Left kidney (tissue), 8 donors: ENCODE measurements around the gene ZSWIM9. TPM values are rescaled to one million over a fixed set of nuclear protein-coding genes. Genes with fewer than 3 reads are reported as not detected.

ENCODE experiments used
- DNase-seq: peaks from one replicate; pipeline ENCODE4 v3.0.0-alpha.2; 2013
- long read RNA-seq, 8 donors: transcript quantifications; one replicate each; lab custom pipeline, GENCODE V29; 2026
- polyA plus RNA-seq: library from polyadenylated mRNA; unstranded; fragments of 120-200 nt; gene quantifications from one replicate; pipeline ENCODE4 v1.2.1, GENCODE V29; 2013; ENCODE audit not compliant: insufficient read length

Gene ZSWIM9
- polyA plus RNA-seq, result 9.0 TPM
- long read RNA-seq, donor 1, partial matches to known transcripts, result 0 of 1 reads
- long read RNA-seq, donor 1, other reads (novel, unspliced or antisense), result 0 of 1 reads
- long read RNA-seq, donor 2, result 0 reads
- long read RNA-seq, donor 3, partial matches to known transcripts, result 0 of 1 reads
- long read RNA-seq, donor 3, other reads (novel, unspliced or antisense), result 0 of 1 reads
- long read RNA-seq, donor 4, result 0 reads
- long read RNA-seq, donor 5, partial matches to known transcripts, result 9 of 9 reads
- long read RNA-seq, donor 5, other reads (novel, unspliced or antisense), result 0 of 9 reads
- long read RNA-seq, donor 6, partial matches to known transcripts, result 0 of 1 reads
- long read RNA-seq, donor 6, other reads (novel, unspliced or antisense), result 0 of 1 reads
- long read RNA-seq, donor 7, partial matches to known transcripts, result 0 of 1 reads
- long read RNA-seq, donor 7, other reads (novel, unspliced or antisense), result 0 of 1 reads
- long read RNA-seq, donor 8, result 0 reads

DNA sequence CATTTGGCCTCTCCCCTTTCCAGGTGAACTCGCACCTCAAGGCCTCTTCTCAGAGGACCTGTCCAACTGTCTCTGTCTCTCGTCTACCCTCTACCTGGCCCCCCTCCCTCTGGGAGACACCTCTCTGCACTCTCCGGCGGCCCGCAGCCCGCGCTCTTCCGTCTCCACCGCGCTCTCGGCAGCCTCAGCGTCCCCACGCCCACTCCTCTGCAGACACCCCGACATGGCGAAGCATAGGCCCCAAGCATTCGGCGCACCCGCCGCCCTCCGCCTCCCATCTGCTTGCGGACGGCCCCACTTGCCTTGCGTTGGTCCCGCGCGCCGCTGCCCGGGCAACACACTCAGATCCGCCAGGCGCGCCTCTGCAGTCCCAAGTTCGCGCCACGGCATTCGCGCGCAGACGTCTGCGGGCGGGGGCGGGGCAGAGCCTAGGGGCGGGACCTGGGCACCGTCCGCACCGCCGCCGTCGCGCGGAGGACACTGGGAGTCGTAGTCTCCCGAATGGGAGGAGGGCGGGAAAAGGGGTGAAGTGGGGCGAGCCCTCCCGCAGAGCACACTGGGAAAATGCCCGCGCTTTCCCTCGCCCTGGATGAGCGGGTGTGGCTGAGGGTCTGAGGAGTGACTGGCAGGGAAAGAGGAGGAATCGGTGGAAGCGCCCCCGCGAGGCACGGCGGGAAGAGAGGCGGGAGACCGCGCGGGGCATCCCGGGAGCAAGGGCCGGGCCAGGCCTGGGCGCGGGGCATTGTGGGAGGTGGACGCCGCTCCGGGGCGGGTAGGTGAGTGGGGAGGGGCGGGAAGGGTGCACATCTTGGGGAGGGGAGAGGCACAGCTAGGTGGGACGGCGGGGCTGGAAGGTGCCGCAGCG, at the start of gene ZSWIM9, which contains the start of gene LIG1:
Gene ZSWIM9 (plus strand): TSS at position 742 of the 865 bp plus-strand sequence. CDS start 1,123 bp downstream, outside the sequence.
Gene LIG1 (minus strand): TSS at position 406 of the 865 bp plus-strand sequence. CDS start 4,778 bp downstream, outside the sequence.
- DNase-seq, result peak; percentile 94

DNA sequence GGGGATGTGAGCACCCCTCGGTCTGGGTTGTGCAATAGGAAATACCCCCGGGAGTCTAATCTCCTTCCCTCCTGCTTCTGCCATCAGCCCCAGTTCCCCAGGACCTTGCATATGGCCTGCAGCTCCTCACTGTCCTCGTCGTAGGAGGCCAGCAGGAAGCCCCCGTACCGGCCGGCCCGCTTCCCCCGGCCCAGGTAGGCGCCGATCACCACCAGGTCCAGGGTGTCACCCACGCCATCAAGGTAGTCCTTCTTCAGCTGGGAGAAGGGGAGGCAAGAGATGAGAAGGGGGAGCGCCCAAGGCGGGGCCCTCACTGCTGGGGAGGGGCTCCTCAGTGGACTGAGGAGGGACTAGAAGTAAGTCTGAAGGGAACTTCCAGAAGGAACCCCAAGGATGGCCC, 49.4 kb upstream of the ZSWIM9 start:
- DNase-seq, result no peak

DNA sequence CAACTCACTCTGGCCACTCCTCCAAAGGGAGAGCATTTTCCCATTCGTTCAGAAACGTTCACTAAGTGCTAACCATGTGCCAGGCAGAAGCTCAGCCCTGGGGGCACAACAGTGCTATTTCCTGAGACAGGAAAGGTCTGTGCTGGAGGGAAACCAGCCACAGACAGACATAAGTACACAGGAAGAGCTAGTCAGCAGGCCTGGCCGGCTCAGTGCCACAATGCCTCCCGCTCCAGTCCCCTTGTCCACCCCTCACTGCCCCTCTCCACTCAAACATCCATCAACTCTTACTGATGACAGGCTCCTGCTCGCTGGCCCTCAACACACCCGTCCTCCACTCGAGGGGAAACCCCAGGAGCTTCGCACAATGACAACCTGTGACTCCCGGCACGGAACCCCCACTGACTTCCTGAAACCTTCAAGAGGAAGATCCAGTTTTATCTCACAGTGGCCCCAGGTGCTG, 48.5 kb upstream of the ZSWIM9 start:
- no peak for DNase-seq

DNA sequence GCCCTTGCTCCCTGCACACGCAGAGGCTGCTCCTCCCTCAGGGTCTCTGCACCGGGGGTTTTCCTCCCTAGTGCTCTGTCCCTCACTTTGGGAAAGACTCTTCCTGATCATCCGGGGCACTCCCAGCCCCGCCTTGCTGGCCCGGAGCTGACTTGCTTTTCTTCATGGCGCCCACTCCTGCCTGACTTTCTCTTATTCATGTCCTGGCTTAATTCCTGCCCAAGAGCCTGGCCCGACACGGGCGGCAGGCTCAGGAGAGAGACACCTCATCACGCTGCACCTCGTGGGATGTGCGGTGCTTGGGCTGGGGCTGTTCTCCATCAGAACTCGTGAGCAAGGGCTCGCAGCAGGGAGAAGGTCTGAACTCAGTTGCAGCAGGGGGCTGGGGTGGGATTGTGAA, 48.1 kb upstream of the ZSWIM9 start:
- DNase-seq, result no peak

DNA sequence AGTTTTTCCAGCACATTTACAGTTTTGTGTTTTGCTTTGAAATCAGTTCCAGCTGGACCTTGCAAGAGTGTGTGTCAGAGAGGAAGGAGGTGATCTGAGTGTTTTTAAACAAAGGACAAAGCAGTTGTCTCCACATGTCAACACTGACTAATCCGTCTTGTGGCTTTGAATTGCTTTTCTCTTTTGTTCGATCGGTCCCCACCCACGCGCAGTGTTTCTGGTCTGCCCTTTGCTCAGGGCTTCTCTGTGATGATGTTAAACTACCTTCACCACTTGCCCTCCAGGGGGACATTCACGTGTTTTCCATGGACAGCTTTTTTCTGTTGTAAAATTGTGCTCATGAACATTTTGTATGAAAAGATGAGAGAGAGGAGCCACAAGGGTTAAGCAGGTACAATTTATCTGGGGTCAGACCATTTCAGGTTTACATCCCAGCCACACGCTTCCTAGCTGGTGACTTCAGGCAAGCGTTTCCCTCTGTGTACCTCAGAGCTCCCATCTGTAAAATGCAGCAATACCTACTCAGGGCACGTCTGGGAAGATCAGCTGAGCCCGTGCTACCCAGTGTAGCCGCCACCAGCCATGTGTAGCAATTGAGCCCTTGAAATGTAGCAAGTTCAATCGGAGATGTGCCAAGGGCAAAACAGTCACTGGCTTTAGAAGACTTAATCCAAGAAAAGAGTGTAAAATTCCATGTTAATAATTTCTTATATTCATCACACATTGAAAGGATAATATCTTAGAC, 46.4 kb upstream of the ZSWIM9 start:
- no peak for DNase-seq

DNA sequence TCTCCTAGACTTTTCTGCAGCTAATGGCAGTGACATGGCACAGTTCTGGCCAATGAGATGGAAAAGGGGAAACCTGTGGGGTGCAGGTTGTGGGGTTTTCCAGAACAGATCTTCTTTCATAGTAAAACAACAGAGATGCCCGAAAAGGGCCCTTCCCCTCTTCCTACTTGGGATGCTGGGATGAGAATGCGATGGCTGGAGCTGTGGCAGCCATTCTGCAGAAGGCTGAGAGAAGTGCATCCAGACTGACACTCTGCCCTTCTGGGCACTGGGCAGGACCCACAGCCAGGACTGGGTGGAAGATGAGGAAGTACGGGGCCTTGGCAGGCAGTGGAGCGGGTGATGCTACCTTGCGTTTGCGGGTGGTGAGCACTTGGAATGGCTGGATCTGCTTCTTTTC, 42.9 kb upstream of the ZSWIM9 start:
- DNase-seq, result no peak

DNA sequence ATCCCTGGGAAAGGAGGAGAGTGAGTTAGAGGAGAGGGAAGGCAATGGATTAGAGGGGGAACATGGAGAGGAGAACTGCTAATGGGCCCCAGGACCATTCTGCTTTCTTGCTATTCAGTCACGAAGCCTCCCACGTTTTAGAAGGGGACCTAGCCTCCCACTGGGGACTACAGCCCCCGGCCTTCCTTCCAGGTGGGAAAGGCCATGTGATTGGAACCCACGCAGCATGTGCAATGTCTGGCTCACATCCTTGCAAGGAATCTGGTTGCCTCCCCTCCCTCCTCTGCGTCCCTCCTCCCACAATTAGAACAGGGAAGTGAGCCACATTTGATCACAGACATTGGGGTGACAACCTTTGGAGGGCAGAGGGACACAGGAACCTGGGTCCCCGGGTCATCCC, 37.4 kb upstream of the ZSWIM9 start:
- DNase-seq, result no peak

DNA sequence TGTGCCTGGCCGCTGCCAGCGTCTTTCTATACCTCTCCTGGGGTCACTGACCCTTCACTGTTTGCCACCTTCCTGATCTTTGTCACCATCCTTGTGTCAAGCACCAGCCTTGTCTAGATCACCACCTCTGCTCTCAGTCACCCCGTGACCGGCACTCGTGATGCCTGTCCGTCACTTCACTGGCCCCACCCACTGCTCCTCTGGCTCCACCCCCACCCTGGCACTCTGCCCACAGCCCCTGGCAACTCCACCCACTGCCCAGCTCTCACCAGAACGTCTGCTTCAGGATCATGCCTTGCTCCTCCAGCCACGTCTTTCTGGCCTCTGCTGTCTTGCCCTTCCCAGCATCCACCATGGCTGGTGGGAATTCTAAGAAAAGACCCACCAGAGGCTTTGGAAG, 35.1 kb upstream of the ZSWIM9 start:
- DNase-seq, result no peak

DNA sequence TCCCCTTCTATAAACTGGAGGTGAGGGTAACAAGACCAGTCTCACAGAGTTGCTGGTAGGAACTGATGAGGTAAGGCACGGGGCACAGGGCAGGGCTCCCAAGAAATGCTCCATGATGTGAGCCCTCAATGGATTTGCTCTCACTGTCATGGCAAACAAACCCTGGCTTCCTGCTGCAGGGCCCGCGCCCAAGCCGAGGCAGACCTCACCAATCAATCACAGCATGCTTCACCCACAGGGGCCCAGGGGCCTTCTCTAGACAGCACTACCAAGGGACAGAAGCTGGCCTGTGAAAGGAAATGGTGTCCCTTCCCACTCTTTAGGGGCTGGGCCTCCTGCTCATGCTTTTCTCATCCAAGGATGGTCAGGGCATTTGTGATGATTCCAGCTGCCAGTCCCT, 33.9 kb upstream of the ZSWIM9 start:
- no peak for DNase-seq

DNA sequence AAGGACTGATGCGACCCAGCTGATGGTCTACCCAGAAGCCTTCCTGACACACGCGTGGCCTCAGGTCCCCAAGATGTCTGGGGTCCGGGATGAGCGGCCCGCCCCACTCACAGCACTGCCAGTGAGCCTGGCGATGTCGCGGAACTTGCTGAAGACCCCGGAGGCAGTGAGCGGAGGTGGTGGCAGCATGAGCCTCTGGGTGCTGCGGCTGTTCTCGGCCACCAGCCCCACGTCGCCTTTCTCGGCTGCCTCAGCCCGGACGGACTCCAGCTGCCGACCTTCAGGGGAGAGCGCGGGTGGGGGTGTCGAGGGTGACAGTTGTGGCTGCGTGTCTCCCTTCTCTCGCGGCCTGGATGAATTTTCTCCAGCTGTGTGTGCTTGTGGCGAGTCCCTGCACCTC, 33.1 kb upstream of the ZSWIM9 start:
- no peak for DNase-seq

DNA sequence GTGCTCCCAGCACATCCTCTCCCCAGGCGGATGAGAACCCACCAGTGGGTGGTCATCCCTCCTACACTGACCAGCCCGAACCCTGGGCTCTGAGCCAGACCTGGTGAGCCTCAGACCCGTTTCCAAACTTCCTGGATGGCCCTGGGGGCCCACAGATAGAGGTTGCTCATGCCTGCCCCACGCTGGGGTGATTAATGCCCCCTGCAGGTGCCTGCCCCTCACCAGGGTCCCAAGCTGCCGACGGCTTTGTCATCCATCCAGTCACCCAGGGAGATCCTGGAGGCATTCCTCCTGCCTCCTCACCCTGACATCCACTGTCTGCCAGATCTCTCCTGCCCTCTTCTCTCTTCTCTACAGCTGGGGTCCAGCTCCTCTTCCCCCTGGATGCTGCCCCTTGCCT, 31.4 kb upstream of the ZSWIM9 start:
- no peak for DNase-seq

DNA sequence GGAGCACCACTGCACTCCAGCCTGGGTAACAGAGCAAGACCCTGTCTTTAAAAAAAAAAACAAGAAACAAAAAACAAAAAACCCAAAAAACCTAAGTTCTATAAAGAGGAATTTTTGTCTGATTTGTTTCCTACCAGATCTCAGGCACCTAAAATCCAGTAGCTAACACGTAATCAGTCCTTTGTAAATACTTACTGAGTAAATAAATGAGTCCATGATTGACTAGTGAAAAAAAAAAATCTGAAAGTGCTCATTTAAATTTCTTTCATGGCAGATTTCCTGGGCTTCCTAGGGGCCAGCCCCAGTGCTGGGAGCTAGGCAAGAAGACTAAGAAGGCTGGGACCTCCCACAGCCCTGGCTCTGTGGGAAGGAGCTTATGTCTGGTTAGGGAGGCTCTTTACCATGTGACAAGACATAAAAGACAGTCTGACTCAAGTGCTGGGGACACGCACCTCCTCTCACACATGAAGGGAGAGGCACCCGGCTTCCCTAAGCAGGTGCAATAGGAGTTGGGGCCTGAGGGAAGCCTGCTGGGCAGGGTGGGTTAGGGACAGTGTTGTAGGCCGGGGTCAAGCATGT, 22.8 kb upstream of the ZSWIM9 start:
- no peak for DNase-seq

DNA sequence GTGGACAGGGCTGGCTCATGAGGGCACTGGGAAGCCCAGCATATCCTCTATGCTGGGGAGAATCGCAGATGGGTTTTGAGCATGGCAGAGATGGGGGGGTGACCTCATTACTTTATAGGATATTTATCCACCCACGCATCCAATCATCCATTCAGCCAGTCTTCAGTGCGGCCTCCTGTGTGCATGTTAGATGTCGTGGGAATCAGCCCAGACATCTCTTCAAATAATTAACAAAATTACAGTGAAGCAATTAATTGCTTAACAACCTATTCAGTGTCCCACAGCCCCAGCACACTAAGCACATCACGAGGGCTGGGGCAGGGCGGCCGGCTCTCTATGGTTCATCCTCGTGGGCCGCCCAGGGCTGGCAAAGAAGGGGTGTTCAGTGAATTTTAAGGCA, 21.9 kb upstream of the ZSWIM9 start:
- no peak for DNase-seq

DNA sequence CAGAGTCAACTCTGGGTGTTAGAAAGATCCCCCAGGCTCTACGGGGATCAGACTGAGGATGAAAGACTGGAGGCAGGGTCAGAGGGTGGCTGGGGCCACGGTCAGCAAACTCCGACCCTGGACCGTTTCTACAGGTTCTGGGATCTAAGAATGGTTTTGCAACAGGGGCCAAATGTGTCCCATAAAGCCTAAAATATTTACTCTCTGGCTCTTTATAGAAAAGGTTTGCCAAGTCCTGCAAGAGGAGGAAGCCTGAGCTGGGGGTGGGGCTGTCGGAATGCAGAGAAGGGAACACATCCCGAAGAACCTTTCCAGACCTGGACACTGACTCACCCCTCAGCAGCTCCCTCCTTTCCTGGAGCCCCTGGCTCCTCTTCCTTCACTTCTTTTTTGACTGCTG, 21.1 kb upstream of the ZSWIM9 start:
- no peak for DNase-seq

DNA sequence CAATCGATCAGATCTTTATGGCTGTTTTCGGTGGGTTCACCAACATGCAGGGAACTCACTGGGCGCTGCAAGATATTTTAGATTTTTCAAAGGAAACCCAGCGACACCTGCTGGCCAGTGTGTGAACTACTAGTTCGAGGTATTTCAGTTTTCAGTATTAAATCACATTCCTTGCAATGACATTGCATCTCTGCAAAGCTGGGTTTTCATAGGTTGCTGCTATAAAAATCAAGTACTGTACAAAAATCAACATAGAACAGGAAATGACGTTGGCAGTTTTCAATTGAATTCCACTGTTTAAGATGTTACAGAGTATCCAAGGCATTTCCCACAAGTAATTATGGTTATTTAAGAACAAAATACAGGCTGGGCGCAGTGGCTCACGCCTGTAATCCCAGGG, 17.9 kb upstream of the ZSWIM9 start:
- peak; percentile 64 for DNase-seq

DNA sequence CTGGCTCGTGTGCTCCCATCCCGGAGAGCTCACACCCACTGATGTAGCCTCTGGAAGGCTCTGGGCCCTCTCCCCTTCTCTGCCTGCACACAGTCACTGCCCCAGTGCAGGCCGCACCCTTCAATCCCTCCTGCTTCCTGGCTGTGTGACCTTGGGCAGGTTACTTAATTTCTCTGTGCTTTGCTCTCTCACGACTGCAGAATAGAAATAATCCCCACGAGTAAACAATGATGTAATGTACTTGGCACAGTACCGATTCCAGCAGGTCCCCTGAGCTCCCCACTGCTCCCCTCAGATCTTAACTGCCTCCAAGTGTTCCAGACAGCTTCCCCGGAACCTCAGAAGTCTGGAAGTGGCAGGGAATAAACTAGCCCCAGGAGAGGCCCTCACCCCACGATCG, 16.5 kb upstream of the ZSWIM9 start:
- DNase-seq, result no peak

DNA sequence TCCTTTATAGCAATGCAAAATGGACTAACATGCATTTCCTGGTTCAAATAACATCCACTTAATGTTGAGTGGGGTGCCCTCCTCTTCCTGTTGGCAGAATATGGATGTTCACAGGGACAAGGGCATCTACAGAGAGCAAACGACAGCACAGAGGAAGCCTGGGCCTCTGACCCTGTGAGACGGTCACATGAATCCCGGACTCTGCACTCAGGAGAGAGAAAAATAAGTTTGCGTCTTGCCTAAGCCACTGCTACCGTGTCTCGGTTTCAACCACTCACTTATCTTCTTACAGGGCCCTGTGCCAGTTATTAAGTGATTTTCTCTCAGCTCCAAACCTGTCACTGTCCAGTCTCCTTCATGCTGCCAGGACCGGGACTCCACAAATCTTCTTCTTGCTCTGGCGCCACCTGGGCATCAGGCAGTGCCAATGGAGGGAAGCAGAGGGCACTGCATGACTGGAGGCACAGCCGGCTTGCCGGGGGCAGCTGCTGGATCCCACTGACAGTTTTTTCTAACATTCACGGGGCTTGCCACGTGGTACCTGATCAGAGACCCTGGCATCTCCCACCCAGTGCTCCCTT, 12.2 kb upstream of the ZSWIM9 start:
- no peak for DNase-seq

DNA sequence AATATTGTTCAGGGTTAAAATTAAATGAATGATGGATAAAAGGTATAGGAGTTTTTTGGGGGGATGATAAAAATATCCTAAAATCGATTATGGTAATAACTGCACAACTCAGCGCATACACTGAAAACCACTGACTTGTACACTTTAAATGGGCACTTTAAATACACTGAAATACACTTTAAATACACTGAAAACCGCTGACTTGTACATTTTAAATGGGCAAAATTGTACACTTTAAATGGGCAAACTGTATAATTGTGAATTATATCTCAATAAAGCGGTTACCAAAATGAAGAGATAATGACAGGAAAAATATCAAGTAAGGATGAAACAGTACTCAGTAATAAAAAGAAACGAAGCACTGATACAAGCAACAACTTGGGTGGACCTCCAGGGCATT, 1.8 kb upstream of the ZSWIM9 start:
- DNase-seq, result no peak

DNA sequence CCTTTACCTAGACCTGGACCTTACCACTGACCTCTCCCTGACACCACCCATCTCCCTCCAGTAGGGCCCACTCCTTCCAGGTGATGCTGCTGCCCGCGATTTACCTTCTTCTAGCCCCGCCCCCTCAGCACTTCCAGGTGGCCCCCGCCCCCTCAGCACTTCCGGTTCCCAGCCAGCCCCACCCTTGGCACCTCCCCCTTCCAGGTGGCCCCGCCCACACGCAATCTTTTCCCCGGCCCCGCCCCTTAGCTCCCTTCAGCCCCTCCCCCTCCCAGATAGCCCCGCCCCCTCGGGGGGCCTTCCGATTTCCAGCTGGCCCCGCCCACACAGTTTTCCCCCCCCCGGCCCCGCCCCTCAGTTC, 922 bp upstream of the ZSWIM9 start:
- DNase-seq, result peak; percentile 37

DNA sequence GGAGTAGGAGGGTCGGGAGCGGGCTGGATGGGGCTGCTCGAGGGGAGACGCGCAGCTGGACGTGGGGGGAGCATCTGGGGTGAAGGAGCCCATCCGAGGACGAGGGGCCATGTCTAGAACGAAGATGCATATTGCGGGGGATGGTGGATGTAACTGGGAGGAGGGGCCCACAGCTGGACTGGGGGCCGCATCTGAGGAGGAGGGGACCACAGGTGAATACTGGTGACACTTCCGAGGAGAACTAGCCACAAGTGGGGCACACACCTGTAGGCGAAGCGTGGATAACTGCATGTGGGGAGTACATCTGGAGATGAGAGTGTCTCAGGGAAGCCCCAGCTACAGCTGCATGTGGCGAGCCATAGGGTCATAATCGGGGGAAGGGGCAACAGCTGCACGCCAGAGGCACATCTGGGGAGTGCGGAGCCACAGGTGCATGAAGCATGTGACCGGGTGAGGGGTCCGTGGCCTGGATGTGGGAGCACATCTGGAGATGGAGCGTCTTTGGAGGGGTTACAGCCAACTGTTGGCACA, 402 bp downstream of the ZSWIM9 start:
- peak; percentile 13 for DNase-seq

DNA sequence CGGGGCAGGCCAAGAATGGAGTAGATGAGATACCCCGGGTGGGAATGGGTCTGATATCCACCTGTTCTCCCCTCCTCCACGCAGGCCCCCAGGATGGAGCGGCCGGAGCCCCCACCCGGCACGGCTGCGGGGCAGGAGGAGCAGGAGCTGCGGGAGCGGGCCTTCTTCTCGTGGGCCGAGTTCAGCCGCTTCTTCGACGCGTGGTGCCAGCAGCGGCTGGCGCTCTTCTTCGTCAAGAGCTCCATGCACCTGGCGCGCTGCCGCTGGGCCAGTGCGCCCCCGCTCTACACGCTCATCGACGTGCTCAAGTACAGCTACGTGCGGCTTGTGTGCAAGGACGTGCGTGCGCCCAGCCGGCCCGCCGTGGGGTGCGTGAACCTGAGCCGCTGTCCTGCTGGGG, 1.2 kb downstream of the ZSWIM9 start:
- no peak for DNase-seq
